C4-2B (cell line): ENCODE results near the gene RNF214.

Experiments
- ZFX ChIP-seq: fragments of 450-650 bp; IDR thresholded peaks from 2 replicates; pipeline ENCODE4 v1.6.1; 2017
- TF ChIP-seq, protein P1 (sequence below): fragments of 450-650 bp; conservative IDR thresholded peaks from 2 replicates; pipeline ENCODE4 v1.5.1; 2017; ENCODE audit warnings: mild to moderate bottlenecking

DNA sequence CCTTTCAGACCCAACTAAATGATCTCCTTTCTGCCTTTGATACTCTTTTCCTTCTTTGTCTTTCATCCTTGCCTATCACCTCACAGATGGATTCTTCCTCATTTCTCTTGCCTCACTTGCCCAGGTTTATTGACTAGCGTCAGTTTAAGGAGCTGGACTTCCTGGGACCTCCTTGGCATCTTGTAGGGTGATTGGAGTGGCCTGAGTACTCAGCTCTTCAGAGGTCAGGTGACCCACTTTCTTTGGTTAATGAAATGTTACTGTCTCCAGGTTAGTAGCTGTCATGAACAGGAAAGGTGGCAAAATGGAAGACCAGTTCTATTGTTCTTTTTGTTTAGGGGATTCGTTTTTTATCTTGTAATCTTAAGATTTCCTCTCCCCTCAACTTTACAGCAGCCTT is 54.1 kb downstream of the RNF214 start:
- TF ChIP-seq, protein P1, sequence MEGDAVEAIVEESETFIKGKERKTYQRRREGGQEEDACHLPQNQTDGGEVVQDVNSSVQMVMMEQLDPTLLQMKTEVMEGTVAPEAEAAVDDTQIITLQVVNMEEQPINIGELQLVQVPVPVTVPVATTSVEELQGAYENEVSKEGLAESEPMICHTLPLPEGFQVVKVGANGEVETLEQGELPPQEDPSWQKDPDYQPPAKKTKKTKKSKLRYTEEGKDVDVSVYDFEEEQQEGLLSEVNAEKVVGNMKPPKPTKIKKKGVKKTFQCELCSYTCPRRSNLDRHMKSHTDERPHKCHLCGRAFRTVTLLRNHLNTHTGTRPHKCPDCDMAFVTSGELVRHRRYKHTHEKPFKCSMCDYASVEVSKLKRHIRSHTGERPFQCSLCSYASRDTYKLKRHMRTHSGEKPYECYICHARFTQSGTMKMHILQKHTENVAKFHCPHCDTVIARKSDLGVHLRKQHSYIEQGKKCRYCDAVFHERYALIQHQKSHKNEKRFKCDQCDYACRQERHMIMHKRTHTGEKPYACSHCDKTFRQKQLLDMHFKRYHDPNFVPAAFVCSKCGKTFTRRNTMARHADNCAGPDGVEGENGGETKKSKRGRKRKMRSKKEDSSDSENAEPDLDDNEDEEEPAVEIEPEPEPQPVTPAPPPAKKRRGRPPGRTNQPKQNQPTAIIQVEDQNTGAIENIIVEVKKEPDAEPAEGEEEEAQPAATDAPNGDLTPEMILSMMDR: no peak
- TF ChIP-seq ZFX: no peak
